Stimulated activated CD8-positive, alpha-beta memory T cell treated with anti-CD3 and anti-CD28 coated beads, Interleukin-4, amount 100 ng/mL, for 24 hours (primary cell): ENCODE data around the gene SERPINB5.
"Not testable (repeated sequence)": the region's sequence is repeated elsewhere in the genome, so short reads cannot be mapped to it uniquely, and the experiment has no call there.

Source experiments
- DNase-seq: peaks from one replicate; pipeline ENCODE4 v3.0.0-alpha.2; 2020; ENCODE audit warnings: low read depth

SERPINB5 gene

DNA sequence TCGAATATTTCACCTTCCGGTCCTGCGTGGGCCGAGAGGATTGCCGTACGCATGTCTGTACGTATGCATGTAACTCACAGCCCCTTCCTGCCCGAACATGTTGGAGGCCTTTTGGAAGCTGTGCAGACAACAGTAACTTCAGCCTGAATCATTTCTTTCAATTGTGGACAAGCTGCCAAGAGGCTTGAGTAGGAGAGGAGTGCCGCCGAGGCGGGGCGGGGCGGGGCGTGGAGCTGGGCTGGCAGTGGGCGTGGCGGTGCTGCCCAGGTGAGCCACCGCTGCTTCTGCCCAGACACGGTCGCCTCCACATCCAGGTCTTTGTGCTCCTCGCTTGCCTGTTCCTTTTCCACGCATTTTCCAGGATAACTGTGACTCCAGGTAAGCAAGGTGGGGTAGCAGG is at the start of gene SERPINB5:
TSS of gene SERPINB5 (plus strand) at position 291 of the 400 bp plus-strand sequence. CDS start 7,471 bp downstream, outside the sequence.
- DNase-seq, result no peak

DNA sequence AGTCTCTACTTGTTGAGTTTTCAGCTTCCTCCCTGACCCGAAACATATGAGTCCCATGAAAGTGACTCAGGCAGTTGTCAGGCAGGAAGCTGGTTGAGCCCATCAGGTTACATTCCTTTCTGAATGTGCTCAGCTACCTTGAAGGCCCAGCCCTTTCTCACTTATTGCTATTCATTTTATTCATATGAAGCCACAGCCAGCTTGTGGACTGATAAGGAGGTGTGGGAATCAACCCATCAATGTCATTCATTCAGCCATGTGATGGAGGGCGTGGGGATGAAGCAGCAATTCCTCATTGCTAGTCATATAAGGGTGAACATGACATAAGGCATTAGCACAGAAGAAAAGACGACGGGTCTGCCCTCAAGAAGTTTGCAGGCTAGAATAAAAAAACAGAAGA is 49.2 kb upstream of the SERPINB5 start:
- DNase-seq, result no peak

- DNase-seq, result no peak
Observed at GRCh38 chr18:63430526-63430925, 46.2 kb upstream of the SERPINB5 start.

DNA sequence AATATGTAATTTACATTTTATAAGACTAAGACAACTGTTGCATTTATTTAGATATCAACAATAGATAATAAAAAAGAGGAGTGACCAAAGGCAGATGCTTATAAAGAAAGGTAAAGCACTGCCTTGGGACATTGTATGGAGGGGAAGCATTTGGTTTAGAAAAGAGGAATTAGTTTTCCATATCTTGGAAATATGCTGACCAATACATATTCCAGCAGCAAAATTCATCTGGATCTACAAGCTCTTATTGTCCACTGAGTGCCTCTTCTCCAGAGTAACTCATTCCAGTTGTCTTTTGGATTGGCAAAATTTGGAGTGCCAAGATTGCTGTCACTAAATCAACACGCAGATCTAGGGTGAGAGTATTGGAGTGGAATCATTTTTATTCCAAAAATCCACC is 45.6 kb upstream of the SERPINB5 start:
- no peak for DNase-seq

DNA sequence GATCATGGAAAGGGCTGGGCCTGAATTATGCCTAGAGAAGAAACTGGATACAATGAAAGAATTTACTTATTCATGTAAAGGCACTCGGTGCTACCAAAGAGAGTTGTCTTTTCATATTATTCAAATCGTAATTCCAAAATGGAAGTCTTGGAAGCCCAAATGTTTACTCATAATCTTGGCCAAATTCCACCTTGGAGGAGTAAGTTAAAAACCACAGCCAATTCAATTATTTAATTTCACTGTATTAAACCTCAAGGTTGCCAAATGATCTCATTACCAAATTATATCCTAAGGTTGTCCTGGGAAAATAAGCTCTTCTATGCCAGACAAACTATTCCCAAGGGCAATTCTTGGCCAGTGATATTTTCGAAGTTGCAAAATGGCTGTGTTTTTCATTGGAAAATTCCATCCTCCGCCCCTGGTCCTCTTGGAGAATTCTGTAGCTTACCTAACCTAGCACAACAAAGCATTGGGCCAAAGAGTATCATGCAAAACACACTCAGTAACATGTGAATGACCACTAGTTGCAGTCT is 43.4 kb upstream of the SERPINB5 start:
- no peak for DNase-seq

DNA sequence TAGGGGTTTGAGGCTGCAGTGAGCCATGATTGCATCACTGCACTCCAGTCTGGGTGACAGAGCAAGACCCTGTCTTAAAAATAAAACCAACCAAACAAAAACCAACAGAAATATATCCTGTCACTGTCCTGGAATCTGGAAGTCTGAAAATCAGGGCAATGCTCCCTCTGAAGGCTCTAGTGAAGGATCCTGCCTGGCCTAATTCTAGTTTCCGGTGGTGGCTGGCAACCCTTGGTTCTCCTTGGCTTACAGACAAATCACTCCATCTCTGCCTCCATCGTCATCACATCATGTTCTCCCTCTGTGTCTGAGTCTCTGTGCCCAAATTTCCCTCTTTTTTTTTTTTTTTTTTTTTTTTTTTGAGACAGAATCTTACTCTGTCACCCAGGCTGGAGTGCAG is 38.6 kb upstream of the SERPINB5 start:
- no peak for DNase-seq

DNA sequence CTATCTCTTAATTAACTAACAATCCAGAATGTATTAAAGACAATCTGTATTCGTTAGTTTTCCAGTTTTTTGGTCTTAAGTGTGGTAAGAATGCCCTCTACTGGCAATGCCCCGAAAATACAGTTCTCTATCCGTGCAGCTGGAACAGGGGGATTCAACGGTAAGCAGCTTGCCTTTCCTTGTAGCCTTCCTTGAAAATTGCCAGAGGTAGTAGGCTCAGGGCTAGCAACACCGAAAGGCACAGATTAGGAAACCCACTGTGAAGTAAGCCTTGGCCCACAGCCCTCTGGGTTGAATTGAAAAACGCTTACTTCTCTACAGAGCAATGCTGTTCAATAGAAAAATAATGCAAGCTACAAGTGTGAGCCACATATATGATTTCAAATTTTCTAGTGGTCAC is 37.4 kb upstream of the SERPINB5 start:
- DNase-seq, result no peak

DNA sequence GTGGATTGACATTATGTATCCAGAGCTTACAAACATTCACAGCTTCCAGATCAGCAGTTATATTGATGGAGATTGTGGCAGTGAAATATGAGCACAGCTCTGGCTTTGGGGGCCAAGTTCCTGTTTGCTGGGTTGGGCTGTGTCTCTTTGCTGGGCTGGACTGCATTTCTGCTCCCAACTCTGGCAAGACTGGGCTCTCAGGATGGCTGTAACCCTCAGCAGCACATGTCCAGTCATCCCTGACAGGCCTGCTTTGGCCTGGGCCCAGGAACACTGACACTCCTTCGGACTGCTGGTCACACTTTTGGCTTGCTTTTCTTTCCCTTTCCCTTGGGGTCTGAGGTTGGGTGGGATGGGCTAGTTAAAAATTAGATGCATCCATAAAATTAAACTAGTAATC is 36.5 kb upstream of the SERPINB5 start:
- DNase-seq, result no peak

DNA sequence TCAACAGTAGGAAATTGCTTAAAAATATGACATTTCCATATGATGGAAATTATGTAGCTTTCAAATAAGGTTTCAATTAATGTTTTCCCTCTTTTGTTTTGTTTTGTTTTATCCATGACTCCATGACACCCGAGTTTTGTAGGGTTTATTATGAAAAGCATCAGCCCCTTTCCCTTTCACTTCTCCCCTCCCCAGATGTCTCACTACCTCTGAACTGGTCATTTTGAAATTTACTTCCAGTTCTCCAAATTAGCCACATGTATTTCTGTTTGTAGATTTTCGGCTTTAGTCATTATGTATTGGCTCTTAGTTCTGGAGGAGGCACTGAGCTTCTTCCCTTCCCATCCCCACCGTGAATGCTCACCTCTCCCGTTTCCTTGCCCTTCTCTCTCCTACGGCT is 35.9 kb upstream of the SERPINB5 start:
- no peak for DNase-seq

- DNase-seq, result no peak
Observed at GRCh38 chr18:63443829-63444228, 32.9 kb upstream of the SERPINB5 start.

DNA sequence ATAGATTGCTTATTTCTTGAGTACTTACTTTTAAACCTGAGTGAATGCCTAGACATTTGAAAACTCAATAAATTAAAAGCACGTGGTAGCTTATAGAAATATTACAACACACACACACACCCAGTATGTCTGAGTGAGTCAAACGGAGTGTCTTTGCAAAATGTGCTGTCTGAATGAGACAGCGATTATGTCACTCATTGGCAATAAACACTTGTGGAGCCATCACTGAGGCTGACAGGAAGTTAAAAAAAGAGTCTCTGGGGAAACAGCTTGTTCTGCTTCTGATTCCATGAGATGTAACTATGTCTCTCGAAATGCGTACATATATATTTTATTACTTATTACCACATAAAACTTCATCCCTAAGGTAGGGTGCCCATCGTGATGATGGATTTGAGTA is 32.2 kb upstream of the SERPINB5 start:
- no peak for DNase-seq

- DNase-seq, result no peak
Observed at GRCh38 chr18:63445037-63445436, 31.7 kb upstream of the SERPINB5 start.

DNA sequence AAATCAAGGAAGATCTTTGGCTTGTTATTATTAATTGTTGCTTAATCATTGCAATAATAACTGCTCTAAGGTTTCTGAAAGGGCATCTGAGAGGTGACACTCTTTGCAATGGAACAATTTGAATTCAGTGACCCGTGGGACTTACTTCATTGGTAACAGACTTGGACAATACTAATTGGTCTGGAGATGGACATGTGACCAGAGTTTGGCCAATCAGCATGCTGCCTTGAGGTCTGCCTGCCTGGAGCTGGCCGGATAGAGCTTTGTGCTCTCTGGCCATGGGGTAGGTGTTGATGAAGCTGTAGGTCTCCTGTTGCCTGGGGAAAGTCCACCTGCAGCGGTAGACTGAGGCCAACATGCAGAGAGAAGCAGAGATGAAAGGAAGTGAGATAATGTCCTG is 30.5 kb upstream of the SERPINB5 start:
- DNase-seq, result no peak

- no peak for DNase-seq
Observed at GRCh38 chr18:63447066-63447465, 29.7 kb upstream of the SERPINB5 start.

DNA sequence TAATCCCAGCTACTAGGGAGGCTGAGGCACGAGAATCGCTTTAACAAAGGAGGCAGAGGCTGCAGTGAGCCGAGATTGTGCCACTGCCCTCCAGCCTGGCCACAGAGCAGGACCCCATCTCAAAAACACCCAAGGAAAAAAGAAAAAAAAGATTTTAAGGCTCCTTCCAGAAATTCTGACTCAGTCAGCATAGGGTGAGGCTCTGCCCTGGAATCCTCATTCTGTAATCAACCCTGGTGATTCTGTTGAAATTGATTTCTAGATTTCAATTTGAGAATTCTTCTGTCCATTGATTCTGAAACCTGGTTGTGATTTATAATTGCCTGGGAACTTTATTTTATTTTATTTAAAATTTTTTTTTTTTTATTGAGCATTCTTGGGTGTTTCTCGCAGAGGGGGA is 27.3 kb upstream of the SERPINB5 start:
- no peak for DNase-seq

DNA sequence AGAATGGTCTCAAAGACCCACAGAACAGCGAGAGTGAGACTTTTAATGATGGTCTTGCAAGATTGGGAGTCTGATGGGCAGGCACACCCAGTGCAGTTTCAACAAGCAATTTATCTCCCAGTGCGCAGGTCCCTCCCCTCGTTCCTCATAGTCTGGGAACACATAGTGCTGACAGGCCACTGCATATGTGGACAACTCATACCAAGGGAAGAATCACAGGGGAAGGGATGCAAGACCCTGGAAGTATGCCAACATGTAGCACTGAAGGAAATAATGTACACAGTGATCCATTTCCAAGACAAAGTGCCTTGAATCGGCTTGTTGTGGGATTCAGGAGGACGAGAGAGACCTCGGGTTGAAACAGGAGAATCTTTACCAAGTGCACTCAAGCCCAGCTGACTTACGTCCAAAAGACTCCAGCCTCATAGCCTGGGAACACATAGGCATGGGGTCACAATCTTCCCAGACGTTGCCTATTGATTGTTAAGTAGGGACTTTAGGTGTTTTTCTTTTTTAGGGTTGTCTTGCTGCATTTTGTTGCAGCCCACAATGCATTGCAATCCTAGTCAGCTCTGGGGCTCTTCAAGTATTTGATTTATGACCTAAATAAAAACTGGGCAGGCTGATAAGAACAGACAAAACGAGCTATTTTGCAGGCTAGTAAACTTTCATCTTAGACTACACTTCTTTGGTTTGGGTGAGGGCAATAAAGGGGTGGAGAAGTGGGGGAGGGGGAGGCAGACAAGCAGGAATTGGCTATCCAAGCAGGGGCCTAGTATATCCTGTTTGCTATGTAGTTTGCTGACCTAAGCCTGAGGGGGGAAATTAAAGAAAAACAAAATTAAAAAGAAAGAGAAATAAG is 24.7 kb upstream of the SERPINB5 start:
- DNase-seq, result no peak

DNA sequence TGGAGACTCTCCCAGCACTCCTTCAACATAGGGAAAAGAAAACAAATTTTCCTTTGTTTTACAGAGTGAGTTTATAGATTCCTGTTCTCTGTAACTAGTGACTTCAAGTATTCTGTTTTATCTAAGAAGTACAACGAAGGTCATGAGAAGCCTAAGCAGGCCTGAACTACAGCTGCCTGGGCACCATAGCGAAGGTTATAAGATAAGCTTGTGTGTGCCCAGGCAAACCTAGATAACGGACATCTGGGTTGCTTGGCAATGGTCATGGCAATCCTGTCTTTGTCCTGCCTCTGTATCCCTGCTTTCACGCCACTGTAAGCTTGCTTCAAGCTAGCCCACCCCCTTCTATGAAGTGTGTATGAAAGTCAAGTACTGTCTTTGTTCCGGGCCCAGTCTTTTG is 24.0 kb upstream of the SERPINB5 start:
- DNase-seq, result not testable (repeated sequence)

DNA sequence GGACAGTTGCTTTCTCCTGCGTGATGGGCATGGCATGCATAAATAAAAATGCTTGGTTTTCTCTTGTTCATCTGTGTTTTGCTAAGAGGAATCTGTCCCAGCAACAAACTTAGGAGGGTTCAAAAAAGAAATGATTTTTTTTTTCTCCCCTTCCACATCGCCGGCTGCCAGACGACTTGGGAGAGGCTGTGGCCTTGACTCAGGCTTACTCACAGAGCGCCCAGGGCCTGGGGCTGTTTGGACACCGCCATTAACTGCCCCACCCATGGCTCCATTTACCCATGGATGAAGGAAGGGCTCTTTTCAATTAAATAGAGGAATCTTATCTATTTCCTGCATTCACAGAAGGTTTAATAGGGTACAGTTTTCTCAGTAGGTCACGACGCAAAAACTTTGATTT is 22.3 kb upstream of the SERPINB5 start:
- no peak for DNase-seq

- DNase-seq, result no peak
Observed at GRCh38 chr18:63457977-63458376, 18.8 kb upstream of the SERPINB5 start.

GRCh38 chr18:63460414-63460813 is 16.3 kb upstream of the SERPINB5 start:
- no peak for DNase-seq

- no peak for DNase-seq
Observed at GRCh38 chr18:63464434-63464833, 12.3 kb upstream of the SERPINB5 start.

- no peak for DNase-seq
Observed at GRCh38 chr18:63465059-63465458, 11.7 kb upstream of the SERPINB5 start.

GRCh38 chr18:63467699-63468098 is 9.1 kb upstream of the SERPINB5 start:
- DNase-seq, result no peak

DNA sequence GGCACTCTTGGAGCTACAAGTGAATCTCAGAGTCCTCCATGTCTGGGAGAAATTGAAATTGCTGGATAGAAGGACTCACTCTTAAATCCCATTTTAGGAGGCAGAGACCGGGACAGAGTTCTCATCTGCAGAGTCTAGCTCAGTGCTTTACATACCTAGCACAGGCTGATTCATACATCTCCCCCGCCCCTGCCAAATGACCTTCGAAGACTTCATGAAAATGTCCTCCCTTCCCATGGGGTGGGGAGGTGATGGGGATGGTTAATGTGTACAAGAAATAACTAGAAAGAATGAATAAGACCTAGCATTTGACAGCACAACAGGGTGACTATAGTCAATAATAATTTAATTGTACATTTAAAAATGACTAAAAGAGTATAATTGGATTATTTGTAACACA is 8.2 kb upstream of the SERPINB5 start:
- DNase-seq, result no peak
